ENCODE data around the gene B3GNT9. TPM values are rescaled to one million over a fixed set of nuclear protein-coding genes. Genes with fewer than 3 reads are reported as not detected.

B3GNT9 gene
- total and polyA plus RNA-seq, 2 of the 8 experiments (the other 6 are each of a cell fraction or from before 2014, with no cell fraction given), result 3.5 to 9.0 TPM

DNA sequence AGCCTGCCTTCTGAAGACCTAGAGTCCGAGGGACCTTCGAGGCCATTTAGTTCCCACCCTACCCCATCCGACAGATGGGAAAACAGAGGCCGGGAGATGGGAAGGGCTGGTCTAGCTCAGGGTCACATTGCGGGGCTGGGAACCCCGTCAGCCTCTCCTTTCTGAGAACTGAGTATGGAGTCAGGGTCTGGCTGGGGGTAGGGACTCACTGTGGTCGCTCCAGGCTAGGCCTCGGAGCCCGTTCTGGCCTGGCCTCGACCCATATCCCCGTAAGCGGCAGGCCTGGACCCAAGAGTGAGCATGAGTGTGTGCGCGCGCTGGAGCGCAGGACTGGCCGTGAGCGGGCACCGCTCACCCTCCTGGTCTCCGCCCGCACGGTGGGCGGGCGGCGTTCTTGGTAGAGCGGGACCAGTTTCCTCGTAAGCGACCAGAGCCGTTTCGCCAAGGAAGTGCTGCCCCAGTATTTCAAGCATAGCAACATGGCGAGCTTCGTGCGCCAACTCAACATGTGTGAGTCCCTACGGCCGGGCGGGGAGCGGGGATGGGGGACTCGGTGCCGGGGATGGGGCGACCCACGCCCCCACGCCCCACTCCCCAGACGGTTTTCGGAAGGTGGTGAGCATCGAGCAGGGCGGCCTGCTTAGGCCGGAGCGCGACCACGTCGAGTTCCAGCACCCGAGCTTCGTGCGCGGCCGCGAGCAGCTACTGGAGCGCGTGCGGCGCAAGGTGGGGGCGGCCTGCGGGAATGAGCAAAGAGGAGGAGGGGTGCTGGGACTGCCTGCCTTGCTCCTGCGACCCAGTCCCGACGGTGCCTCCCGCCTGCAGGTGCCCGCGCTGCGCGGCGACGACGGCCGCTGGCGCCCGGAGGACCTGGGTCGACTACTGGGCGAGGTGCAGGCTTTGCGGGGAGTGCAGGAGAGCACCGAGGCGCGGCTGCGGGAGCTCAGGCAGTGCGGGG, 14.6 kb upstream of the B3GNT9 start:
- no peaks in the 10 kb centered on the region for H3K79me1 ChIP-seq (ENCODE audit: low read depth, low read length)
- ChIA-PET CTCF (ENCODE audit: partially characterized antibody) (interaction anchor here (0.8 to 19.3 kb wide), 8 partner anchors 8 to 235 kb away, joined by 3 to 291 read pairs (median 3); partner anchors contain the start of genes B3GNT9, FBXL8, MATCAP1 and TRADD), POLR2A (ENCODE audit: partially characterized antibody) (interaction anchor here (0.6 to 7.9 kb wide), 5 partner anchors 11 to 31 kb away, joined by 3 to 59 read pairs (median 4); partner anchors contain the start of gene B3GNT9)
- H2BK20ac ChIP-seq (ENCODE audit: low read length), result no peak overlapping the region; the same call in 1 of the 2 replicates
- H4K91ac ChIP-seq (replicated peaks; ENCODE audit: insufficient read length, low read length), result no peak overlapping the region
- H3K27me3 ChIP-seq (replicated peaks in 1 of 4; ENCODE audit: control insufficient read depth in 3 of 4, extremely low read depth in 1 of 4, insufficient read depth in 3 of 4, low read length in 3 of 4), result peaks cover 86 to 99% (median 97%) of the 10 kb centered on the region in 4 experiments
- peaks cover 2 to 25% of the 10 kb centered on the region in 2 experiments for H4K20me1 ChIP-seq (replicated peaks in 1 of 2; ENCODE audit: control insufficient read depth in 1 of 2, insufficient read depth in 2 of 2, low read length in 2 of 2)
- H3K79me2 ChIP-seq (ENCODE audit: control insufficient read depth in 1 of 2, insufficient read depth in 2 of 2, low read length in 2 of 2), result no peaks in the 10 kb centered on the region
- H4K8ac ChIP-seq (ENCODE audit: extremely low read depth, insufficient read depth, low read length), result peak overlapping the region; percentile 71
- peak overlapping the region in 3 of 4 experiments; percentile 8 to 55 (median 19); a peak in 5 of 8 replicates for H3K4me3 ChIP-seq (ENCODE audit: extremely low read depth in 1 of 4, insufficient read depth in 2 of 4, low read depth in 3 of 4, low read length in 4 of 4)
- no peak overlapping the region for H3K4ac ChIP-seq (replicated peaks; ENCODE audit: insufficient read length, low read depth, low read length)
- no peaks in the 10 kb centered on the region for H3K9me3 ChIP-seq (ENCODE audit: insufficient read depth in 2 of 2, low read depth in 1 of 2, low read length in 1 of 2)
- no peak overlapping the region for H3K27ac ChIP-seq (ENCODE audit: low read depth, low read length)
- peak overlapping the region; percentile 71 to 82 for H3K4me2 ChIP-seq (ENCODE audit: insufficient read depth in 1 of 2, low read depth in 2 of 2, low read length in 2 of 2)
- no peak overlapping the region for H2AK5ac ChIP-seq (ENCODE audit: low read depth, low read length)
- H2BK5ac ChIP-seq (ENCODE audit: low read depth, low read length), result no peak overlapping the region
- DNase-seq (ENCODE audit: low read depth in 1 of 2, low spot score in 2 of 2) (peak in 1 of 2 experiments; percentile 72), FAIRE-seq (no peak)
- no peak overlapping the region for H3K23ac ChIP-seq (ENCODE audit: insufficient read length)
- no peak overlapping the region for H3K56ac ChIP-seq (replicated peaks; ENCODE audit: insufficient read length, low read depth, low read length)
- no peak overlapping the region for H2BK15ac ChIP-seq (ENCODE audit: low read length)
- no peak overlapping the region for H3K9ac ChIP-seq (replicated peaks in 1 of 4; ENCODE audit: extremely low read depth in 1 of 4, low read depth in 3 of 4, low read length in 3 of 4)
- H4K5ac ChIP-seq (ENCODE audit: insufficient read length, low read depth, low read length), result no peak overlapping the region
- peak overlapping the region; percentile 90; the same call in 1 of the 2 replicates for H2BK12ac ChIP-seq (ENCODE audit: low read depth, low read length)
- peaks cover 0 to 41% (median 33%) of the 10 kb centered on the region in 4 experiments; a peak in 6 of 7 replicates for H3K4me1 ChIP-seq (replicated peaks in 1 of 4; ENCODE audit: control insufficient read depth in 3 of 4, insufficient read depth in 4 of 4, low read length in 3 of 4)
- no peak overlapping the region for H2AFZ ChIP-seq (ENCODE audit: low read length)
- peaks cover 0 to 14% (median 0%) of the 10 kb centered on the region in 4 experiments; a peak in 1 of 8 replicates for H3K36me3 ChIP-seq (ENCODE audit: control insufficient read depth in 2 of 4, insufficient read depth in 4 of 4, low read length in 3 of 4)
- H3K14ac ChIP-seq (ENCODE audit: insufficient read length), result no peak overlapping the region
- H3K18ac ChIP-seq (ENCODE audit: extremely low read depth, low read length), result no peak overlapping the region
- H3K23me2 ChIP-seq (ENCODE audit: low read depth, low read length), result peaks cover 12% of the 10 kb centered on the region
- no peak overlapping the region for H2BK120ac ChIP-seq (replicated peaks; ENCODE audit: low read depth, low read length)
- 6% methylated on average over 56 of the region's 85 CpGs; no CpG with 5 or more reads in 1 of the 2 experiments for WGBS, 2 experiments (ENCODE audit: extremely low coverage in 1 of 2, insufficient coverage in 1 of 2, insufficient read length in 1 of 2, insufficient replicate concordance in 2 of 2, low coverage in 1 of 2, low lambda C conversion rate in 2 of 2, missing lambda C conversion rate in 1 of 2)
- TF ChIP-seq ASH2L (IDR thresholded peaks at IDR 0.05; ENCODE audit: low read length) (peak; percentile 27), RBBP5 (IDR thresholded peaks at IDR 0.05; ENCODE audit: borderline replicate concordance, low read depth, low read length) (0 out of 2 replicates have a peak, but pooled peaks have one; percentile 38), SUZ12 (IDR thresholded peaks at IDR 0.05; ENCODE audit: low read length) (peak; percentile 99), KDM4A (IDR thresholded peaks at IDR 0.05; ENCODE audit: low read depth, low read length, severe bottlenecking) (peak; percentile 65), YY1 (IDR thresholded peaks at IDR 0.05; ENCODE audit: low read depth, low read length) (no peak), EZH2 (IDR thresholded peaks at IDR 0.05; ENCODE audit: low read depth, low read length, severe bottlenecking) (peak; percentile 97)
- TF ChIP-seq, protein P1, sequence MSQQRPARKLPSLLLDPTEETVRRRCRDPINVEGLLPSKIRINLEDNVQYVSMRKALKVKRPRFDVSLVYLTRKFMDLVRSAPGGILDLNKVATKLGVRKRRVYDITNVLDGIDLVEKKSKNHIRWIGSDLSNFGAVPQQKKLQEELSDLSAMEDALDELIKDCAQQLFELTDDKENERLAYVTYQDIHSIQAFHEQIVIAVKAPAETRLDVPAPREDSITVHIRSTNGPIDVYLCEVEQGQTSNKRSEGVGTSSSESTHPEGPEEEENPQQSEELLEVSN (IDR thresholded peaks at IDR 0.05), result peak; percentile 78
- TF ChIP-seq, protein P2, sequence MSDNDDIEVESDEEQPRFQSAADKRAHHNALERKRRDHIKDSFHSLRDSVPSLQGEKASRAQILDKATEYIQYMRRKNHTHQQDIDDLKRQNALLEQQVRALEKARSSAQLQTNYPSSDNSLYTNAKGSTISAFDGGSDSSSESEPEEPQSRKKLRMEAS (IDR thresholded peaks at IDR 0.05), result peak; percentile 90
